Thoracic aorta (tissue), 2 donors: ENCODE results near the gene MAN2B2. TPM values are rescaled to one million over a fixed set of nuclear protein-coding genes. Genes with fewer than 3 reads are reported as not detected.

Experiments
- ATAC-seq: fragments of 150-250 bp; one replicate; pipeline ENCODE4 v1.8.0; 2017; ENCODE audit warnings: low read depth; ENCODE audit not compliant: insufficient number of reproducible peaks, low FRiP score
- DNase-seq: peaks from one replicate; pipeline ENCODE4 v3.0.0-alpha.2; 2020; ENCODE audit warnings: low spot score
- H3K27ac ChIP-seq, 2 donors: fragments of 200-600 bp; sonication (generic); 1 replicate in 1 of 2; 2 replicates in 1 of 2; pipeline ENCODE4 v1.5.1; 2016; ENCODE audit warnings: mild to moderate bottlenecking in 2 of 2, moderate library complexity in 2 of 2
- H3K27me3 ChIP-seq: fragments of 200-600 bp; sonication (generic); replicated peaks from 2 replicates; pipeline ENCODE4 v1.6.0; 2016; ENCODE audit warnings: mild to moderate bottlenecking; ENCODE audit not compliant: insufficient read depth
- H3K36me3 ChIP-seq: fragments of 200-600 bp; sonication (generic); one replicate; pipeline ENCODE4 v1.5.1; 2016
- H3K4me1 ChIP-seq, 2 donors: fragments of 200-600 bp; sonication (generic); 1 replicate in 1 of 2; 2 replicates in 1 of 2; pipeline versions ENCODE4 v1.5.1 to v1.6.0; 2016; ENCODE audit warnings: low read depth in 2 of 2, mild to moderate bottlenecking in 1 of 2; ENCODE audit not compliant: control insufficient read depth in 1 of 2
- H3K4me3 ChIP-seq: fragments of 200-600 bp; sonication (generic); 2 replicates; pipeline ENCODE4 v1.5.1; 2016; ENCODE audit warnings: mild to moderate bottlenecking
- H3K9me3 ChIP-seq: fragments of 200-600 bp; sonication (generic); 2 replicates; pipeline ENCODE4 v1.5.1; 2016
- CTCF ChIP-seq: fragments of 200-600 bp; sonication (generic); IDR thresholded peaks from one replicate; pipeline ENCODE4 v1.5.1; 2019; ENCODE audit warnings: antibody characterized with exemption
- total RNA-seq, 2 donors: library from RNA; depleted of rRNA; stranded (reverse); fragments of >200 nt; gene quantifications; one replicate each; pipeline versions ENCODE4 v1.1.0 to v1.2.3, GENCODE V29; 2016

MAN2B2 gene
- total RNA-seq, 2 donors from 2014 or later = 77.1 to 94.1 TPM

- Histone ChIP-seq H3K9me3 (peaks cover 4% of the 10 kb centered on the region), H3K27ac (no peak overlapping the region), H3K4me3 (no peak overlapping the region), H3K36me3 (no peaks in the 10 kb centered on the region), H3K27me3 (no peaks in the 10 kb centered on the region), H3K4me1 (no peaks in the 10 kb centered on the region)
- TF ChIP-seq CTCF = no peak
- ATAC-seq = no peak
- no peak for DNase-seq
Observed at GRCh38 chr4:6538111-6538510, 36.9 kb upstream of the MAN2B2 start.

GRCh38 chr4:6538575-6538974, 36.4 kb upstream of the MAN2B2 start:
- Histone ChIP-seq H3K27me3 (no peaks in the 10 kb centered on the region), H3K27ac (no peak overlapping the region), H3K36me3 (no peaks in the 10 kb centered on the region), H3K4me3 (no peak overlapping the region), H3K4me1 (no peaks in the 10 kb centered on the region), H3K9me3 (peaks cover 4% of the 10 kb centered on the region)
- DNase-seq = no peak
- TF ChIP-seq CTCF = no peak
- no peak for ATAC-seq

GRCh38 chr4:6539009-6539764, 35.8 kb upstream of the MAN2B2 start:
- Histone ChIP-seq H3K4me1 (no peaks in the 10 kb centered on the region), H3K4me3 (no peak overlapping the region), H3K27me3 (no peaks in the 10 kb centered on the region), H3K9me3 (peaks cover 4% of the 10 kb centered on the region), H3K36me3 (no peaks in the 10 kb centered on the region), H3K27ac (no peak overlapping the region)
- DNase-seq = no peak
- no peak for ATAC-seq
- no peak for TF ChIP-seq CTCF

- no peak overlapping the region for H3K4me3 ChIP-seq
- no peak for TF ChIP-seq CTCF
- no peaks in the 10 kb centered on the region for H3K36me3 ChIP-seq
- H3K9me3 ChIP-seq = peaks cover 4% of the 10 kb centered on the region
- no peak overlapping the region for H3K27ac ChIP-seq
- DNase-seq = no peak
- no peak for ATAC-seq
- no peaks in the 10 kb centered on the region for H3K4me1 ChIP-seq
- H3K27me3 ChIP-seq = no peaks in the 10 kb centered on the region
Observed at GRCh38 chr4:6540879-6541278, 34.1 kb upstream of the MAN2B2 start.

GRCh38 chr4:6541789-6542188, 33.2 kb upstream of the MAN2B2 start:
- Histone ChIP-seq H3K36me3 (no peaks in the 10 kb centered on the region), H3K27ac (no peak overlapping the region), H3K4me1 (no peaks in the 10 kb centered on the region), H3K9me3 (peaks cover 4% of the 10 kb centered on the region), H3K27me3 (no peaks in the 10 kb centered on the region), H3K4me3 (no peak overlapping the region)
- no peak for ATAC-seq
- TF ChIP-seq CTCF = no peak
- no peak for DNase-seq
